Colonic mucosa (tissue), 4 donors: ENCODE measurements around the gene FBXL20. TPM values are rescaled to one million over a fixed set of nuclear protein-coding genes. Genes with fewer than 3 reads are reported as not detected.

Experiments used
- DNase-seq: peaks from one replicate; pipeline ENCODE4 v3.0.0-alpha.2; 2020
- H3K27ac ChIP-seq: fragments of 200-600 bp; one replicate; pipeline ENCODE4 v1.8.0; 2021
- H3K27me3 ChIP-seq: fragments of 200-600 bp; one replicate; pipeline ENCODE4 v1.8.0; 2021
- H3K36me3 ChIP-seq: fragments of 200-600 bp; one replicate; pipeline ENCODE4 v1.8.0; 2021
- H3K4me1 ChIP-seq: fragments of 200-600 bp; one replicate; pipeline ENCODE4 v1.8.0; 2021; ENCODE audit warnings: mild to moderate bottlenecking
- H3K4me3 ChIP-seq: fragments of 200-600 bp; one replicate; pipeline ENCODE4 v1.8.0; 2021
- H3K9ac ChIP-seq, 2 donors: one replicate each; pipeline ENCODE4 v1.7.0; 2013; ENCODE audit warnings: control low read depth in 2 of 2, low read depth in 2 of 2, low read length in 2 of 2
- H3K9me3 ChIP-seq: fragments of 200-600 bp; one replicate; pipeline ENCODE4 v1.8.0; 2021
- CTCF ChIP-seq: fragments of 200-600 bp; IDR thresholded peaks from one replicate; pipeline ENCODE4 v1.8.0; 2022; ENCODE audit warnings: antibody characterized with exemption, mild to moderate bottlenecking
- intact Hi-C: fragments of 100-400 bp; cut with DNase I; formaldehyde crosslinking; loops from one replicate; pipeline ENCODE4 v1.14.1; 2022
- total RNA-seq, 2 donors: library from RNA; stranded (reverse); fragmentation: NEBNext Ultra II Directional in 1 of 2; extraction: Animal tissue kit (Norgen Biotek cat#: 25700) in 1 of 2; gene quantifications; one replicate each; pipeline ENCODE4 v1.2.1, GENCODE V29; 2021
- donor health status: healthy.
- donor health status: DM: no; HTN: no; CAD: no.
- donor health status: DM: no; HTN: no; CAD: no.

FBXL20 gene
- total RNA-seq, 2 donors from 2014 or later, result 12.5 to 22.2 TPM

GRCh38 chr17:39213852-39214251 is 187.6 kb downstream of the FBXL20 start:
- no peak for DNase-seq
- Histone ChIP-seq H3K4me3 (no peak overlapping the region), H3K9ac (no peak overlapping the region)

GRCh38 chr17:39212841-39213480 is 188.5 kb downstream of the FBXL20 start:
- H3K4me3 ChIP-seq, result no peak overlapping the region
- H3K36me3 ChIP-seq, result no peaks in the 10 kb centered on the region
- H3K9me3 ChIP-seq, result no peaks in the 10 kb centered on the region
- peaks cover 15% of the 10 kb centered on the region for H3K4me1 ChIP-seq
- intact Hi-C loops, result no loop called here
- no peak overlapping the region for H3K9ac ChIP-seq
- no peak for TF ChIP-seq CTCF
- no peak for DNase-seq
- H3K27me3 ChIP-seq, result no peaks in the 10 kb centered on the region
- no peak overlapping the region for H3K27ac ChIP-seq

More at GRCh38 chr17:39213852-39214251, 187.6 kb downstream of the FBXL20 start:
- no peaks in the 10 kb centered on the region for H3K27me3 ChIP-seq
- no peaks in the 10 kb centered on the region for H3K9me3 ChIP-seq
- H3K36me3 ChIP-seq, result no peaks in the 10 kb centered on the region
- peaks cover 12% of the 10 kb centered on the region for H3K4me1 ChIP-seq
- intact Hi-C loops, result no loop called here
- no peak overlapping the region for H3K27ac ChIP-seq
- no peak for TF ChIP-seq CTCF

- no peak for DNase-seq
- H3K9ac ChIP-seq, result no peak overlapping the region
- H3K4me1 ChIP-seq, result peaks cover 15% of the 10 kb centered on the region
- H3K36me3 ChIP-seq, result no peaks in the 10 kb centered on the region
- no peaks in the 10 kb centered on the region for H3K27me3 ChIP-seq
- no peak for TF ChIP-seq CTCF
- H3K4me3 ChIP-seq, result no peak overlapping the region
- H3K9me3 ChIP-seq, result no peaks in the 10 kb centered on the region
- intact Hi-C loops, result no loop called here
- H3K27ac ChIP-seq, result no peak overlapping the region
These were observed 189.1 kb downstream of the FBXL20 start for GRCh38 chr17:39212195-39212810.

GRCh38 chr17:39210093-39210434 is 191.4 kb downstream of the FBXL20 start:
- Histone ChIP-seq H3K4me1 (peaks cover 15% of the 10 kb centered on the region), H3K4me3 (peak overlapping the region; percentile 34), H3K9me3 (no peaks in the 10 kb centered on the region), H3K27ac (no peak overlapping the region), H3K36me3 (no peaks in the 10 kb centered on the region), H3K9ac (peak overlapping the region in 1 of 2 donors; percentile 40), H3K27me3 (no peaks in the 10 kb centered on the region)
- intact Hi-C loops, result no loop called here
- no peak for TF ChIP-seq CTCF
- DNase-seq, result no peak

- peak; percentile 57 for DNase-seq
- Histone ChIP-seq H3K4me3 (peak overlapping the region; percentile 34), H3K9ac (peak overlapping the region; percentile 13 to 40), H3K27me3 (no peaks in the 10 kb centered on the region), H3K4me1 (peaks cover 15% of the 10 kb centered on the region), H3K36me3 (peaks cover 3% of the 10 kb centered on the region), H3K9me3 (no peaks in the 10 kb centered on the region), H3K27ac (no peak overlapping the region)
- intact Hi-C loops, result loop anchor here (5.0 kb wide), 1 partner anchor 33 kb away; no protein-coding TSS in a partner anchor
- no peak for TF ChIP-seq CTCF
These were observed 191.9 kb downstream of the FBXL20 start for GRCh38 chr17:39209317-39210092.
